DND-41 (cell line): ENCODE data around the gene AKAP13.

Source experiments
- CTCF ChIP-seq: IDR thresholded peaks from 2 replicates; pipeline ENCODE4 v1.5.1; 2012; ENCODE audit warnings: borderline replicate concordance, low read length, moderate library complexity, mild to moderate bottlenecking; ENCODE audit not compliant: poor library complexity, severe bottlenecking; ENCODE audit errors: extremely low read depth
- EZH2 ChIP-seq: IDR thresholded peaks from 3 replicates; pipeline ENCODE4 v1.6.1; 2012; ENCODE audit warnings: borderline replicate concordance, low read depth, mild to moderate bottlenecking, moderate library complexity, low read length, inconsistent platforms; ENCODE audit not compliant: severe bottlenecking

GRCh38 chr15:85340852-85341251 is 39.6 kb upstream of the AKAP13 start:
- TF ChIP-seq CTCF, result no peak
- TF ChIP-seq EZH2, result no peak
